Vagina (tissue), 2 donors: ENCODE results near the gene BPIFB4.

Experiments
- POLR2A ChIP-seq, 2 donors: fragments of 450-650 bp; IDR thresholded peaks; one replicate each; pipeline ENCODE4 v1.6.1; 2017; ENCODE audit warnings: antibody characterized with exemption in 2 of 2, mild to moderate bottlenecking in 2 of 2, moderate library complexity in 2 of 2
- TF ChIP-seq, protein P1 (sequence below), 3 experiments: fragments of 450-650 bp in 2 of 3; fragments of 200-600 bp in 1 of 3; sonication (generic) in 1 of 3; IDR thresholded peaks; one replicate each; pipeline ENCODE4 v1.5.1; 2017 to 2019; ENCODE audit warnings: antibody characterized with exemption in 3 of 3, mild to moderate bottlenecking in 2 of 3, moderate library complexity in 2 of 3

DNA sequence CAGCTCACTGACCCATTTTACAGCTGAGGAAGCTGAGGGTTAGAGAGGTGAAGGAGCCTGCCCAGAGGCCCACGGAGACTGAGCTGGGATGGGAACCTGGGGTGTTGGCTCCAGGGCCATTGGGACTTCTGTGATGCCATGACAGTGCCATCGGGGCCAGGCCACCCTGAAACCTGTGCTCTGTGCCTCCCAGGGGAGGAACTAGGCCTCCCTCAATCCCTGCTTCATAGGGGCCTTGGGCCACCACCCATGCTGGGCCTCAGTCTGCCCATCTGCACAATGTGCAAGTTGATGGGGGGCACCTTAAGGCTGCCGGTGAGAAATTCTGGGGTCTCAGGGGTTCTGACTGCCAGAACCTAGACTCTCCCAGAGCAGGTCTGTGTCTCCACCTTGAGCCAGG is 24.9 kb downstream of the BPIFB4 start:
- TF ChIP-seq, protein P1, sequence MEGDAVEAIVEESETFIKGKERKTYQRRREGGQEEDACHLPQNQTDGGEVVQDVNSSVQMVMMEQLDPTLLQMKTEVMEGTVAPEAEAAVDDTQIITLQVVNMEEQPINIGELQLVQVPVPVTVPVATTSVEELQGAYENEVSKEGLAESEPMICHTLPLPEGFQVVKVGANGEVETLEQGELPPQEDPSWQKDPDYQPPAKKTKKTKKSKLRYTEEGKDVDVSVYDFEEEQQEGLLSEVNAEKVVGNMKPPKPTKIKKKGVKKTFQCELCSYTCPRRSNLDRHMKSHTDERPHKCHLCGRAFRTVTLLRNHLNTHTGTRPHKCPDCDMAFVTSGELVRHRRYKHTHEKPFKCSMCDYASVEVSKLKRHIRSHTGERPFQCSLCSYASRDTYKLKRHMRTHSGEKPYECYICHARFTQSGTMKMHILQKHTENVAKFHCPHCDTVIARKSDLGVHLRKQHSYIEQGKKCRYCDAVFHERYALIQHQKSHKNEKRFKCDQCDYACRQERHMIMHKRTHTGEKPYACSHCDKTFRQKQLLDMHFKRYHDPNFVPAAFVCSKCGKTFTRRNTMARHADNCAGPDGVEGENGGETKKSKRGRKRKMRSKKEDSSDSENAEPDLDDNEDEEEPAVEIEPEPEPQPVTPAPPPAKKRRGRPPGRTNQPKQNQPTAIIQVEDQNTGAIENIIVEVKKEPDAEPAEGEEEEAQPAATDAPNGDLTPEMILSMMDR (IDR thresholded peaks at IDR 0.05) = no peak
- no peak for TF ChIP-seq POLR2A (IDR thresholded peaks at IDR 0.05)
